H1 (cell line): Measurements from ENCODE around the gene TEX48. TPM values are rescaled to one million over a fixed set of nuclear protein-coding genes. Genes with fewer than 3 reads are reported as not detected.

ENCODE experiments used
- KDM4A ChIP-seq: IDR thresholded peaks from one replicate; pipeline ENCODE4 v1.7.1; 2012; ENCODE audit warnings: low read depth, mild to moderate bottlenecking, moderate library complexity, low read length, inconsistent platforms; ENCODE audit not compliant: severe bottlenecking
- SUZ12 ChIP-seq: fragments of 200-600 bp; sonication (generic); IDR thresholded peaks from 2 replicates; pipeline ENCODE4 v1.6.1; 2012; ENCODE audit warnings: mild to moderate bottlenecking, inconsistent platforms, low read length, moderate library complexity, mixed read lengths
- ZNF274 ChIP-seq: IDR thresholded peaks from 2 replicates; pipeline ENCODE4 v1.7.0; 2012; ENCODE audit warnings: low read length, borderline replicate concordance; ENCODE audit errors: extremely low read depth
- polyA plus RNA-seq, 7 experiments: library from polyadenylated mRNA; depleted of rRNA in 3 of 7; stranded (reverse) in 5 of 7; unstranded in 2 of 7; fragments of >200 nt in 5 of 7; fragments of 200-250 nt in 2 of 7; gene quantifications; 1 replicate in 5 of 7; 2 replicates in 1 of 7; 4 replicates in 1 of 7; pipeline versions ENCODE4 v1.2.1 to v1.2.3, GENCODE V29; 2011 to 2013; ENCODE audit warnings: missing spikeins in 2 of 7, mixed read lengths in 2 of 7
- total RNA-seq: library from RNA; stranded (reverse); fragmentation: NEBNext Ultra II Directional; extraction: Animal tissue kit (Norgen Biotek cat#: 25700); gene quantifications from 2 replicates; pipeline ENCODE4 v1.2.1, GENCODE V29; 2021

Gene TEX48
- total and polyA plus RNA-seq, 2 of the 8 experiments (the other 6 are each of a cell fraction or from before 2014, with no cell fraction given): not detected

- TF ChIP-seq ZNF274 (no peak), KDM4A (no peak), SUZ12 (no peak)
Observed at GRCh38 chr9:114723931-114724330, 41.9 kb upstream of the TEX48 start (continued).
